Ectodermal cell (in vitro differentiated cells): ENCODE results near the gene SHKBP1.
"Not testable (repeated sequence)": the region's sequence is repeated elsewhere in the genome, so short reads cannot be mapped to it uniquely, and the experiment has no call there.

Experiments used
- H3K27ac ChIP-seq: 2 replicates; pipeline ENCODE4 v1.7.0; 2013; ENCODE audit warnings: mild to moderate bottlenecking, low read depth, low read length; ENCODE audit not compliant: insufficient read depth, poor library complexity, severe bottlenecking
- H3K27me3 ChIP-seq: 2 replicates; pipeline ENCODE4 v1.7.0; 2013; ENCODE audit warnings: mild to moderate bottlenecking, low read length; ENCODE audit not compliant: insufficient read depth, control insufficient read depth, poor library complexity, severe bottlenecking
- H3K36me3 ChIP-seq: one replicate; pipeline ENCODE4 v1.7.0; 2013; ENCODE audit warnings: low read length; ENCODE audit not compliant: control insufficient read depth, insufficient read depth
- H3K4me1 ChIP-seq: one replicate; pipeline ENCODE4 v1.7.0; 2013; ENCODE audit warnings: low read length; ENCODE audit not compliant: control insufficient read depth, insufficient read depth
- H3K4me3 ChIP-seq: 2 replicates; pipeline ENCODE4 v1.7.0; 2013; ENCODE audit warnings: low read depth, low read length, control low read depth; ENCODE audit not compliant: insufficient read depth
- H3K9me3 ChIP-seq: 2 replicates; pipeline ENCODE4 v1.7.0; 2013; ENCODE audit warnings: mild to moderate bottlenecking, low read length, moderate library complexity; ENCODE audit not compliant: control insufficient read depth
- WGBS, 2 experiments: methylation state at CpG; one replicate each; pipeline ENCODE4 v1.1.7; 2013; ENCODE audit warnings: missing lambda C conversion rate in 2 of 2; 5-methylcytosine and 5-hydroxymethylcytosine counted together

The SHKBP1 gene

GRCh38 chr19:40584007-40584406 lies 7.3 kb downstream of the SHKBP1 start:
- no peak overlapping the region for H3K27ac ChIP-seq
- H3K4me3 ChIP-seq: no peak overlapping the region
- peaks cover 4% of the 10 kb centered on the region for H3K36me3 ChIP-seq
- 80 to 85% methylated on average over 5 of the region's 5 CpGs for WGBS, 2 experiments
- H3K9me3 ChIP-seq: no peaks in the 10 kb centered on the region
- H3K4me1 ChIP-seq: no peaks in the 10 kb centered on the region
- no peaks in the 10 kb centered on the region for H3K27me3 ChIP-seq

- 93 to 95% methylated on average over 11 of the region's 11 CpGs for WGBS, 2 experiments
- Histone ChIP-seq H3K9me3 (no peaks in the 10 kb centered on the region), H3K4me3 (no peak overlapping the region), H3K27me3 (no peaks in the 10 kb centered on the region), H3K4me1 (peaks cover 9% of the 10 kb centered on the region), H3K36me3 (peaks cover 4% of the 10 kb centered on the region), H3K27ac (no peak overlapping the region)
Measured at GRCh38 chr19:40585241-40585981, 8.7 kb downstream of the SHKBP1 start.

DNA sequence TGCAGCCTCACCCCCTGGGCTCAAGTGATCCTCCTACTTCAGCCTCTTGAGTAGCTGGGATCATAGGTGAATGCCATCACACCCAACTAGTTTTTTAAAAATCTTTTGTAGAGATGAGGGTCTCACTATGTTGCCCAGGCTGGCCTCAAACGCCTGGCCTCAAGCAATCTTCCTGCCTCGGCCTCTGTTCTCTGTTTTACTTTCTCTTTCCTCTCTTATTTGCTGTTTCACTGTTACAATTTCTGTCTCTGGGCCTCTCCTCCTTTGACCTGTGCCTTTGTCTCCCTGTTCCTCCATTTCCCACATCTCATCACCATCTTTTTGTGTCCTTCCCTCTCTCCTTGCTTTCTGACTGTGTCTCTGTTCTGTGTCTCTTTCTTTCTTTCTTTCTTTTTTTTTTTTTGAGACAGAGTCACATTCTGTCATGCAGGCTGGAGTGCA lies 9.3 kb downstream of the SHKBP1 start:
- H3K9me3 ChIP-seq: no peaks in the 10 kb centered on the region
- H3K36me3 ChIP-seq: peaks cover 4% of the 10 kb centered on the region
- H3K4me3 ChIP-seq: no peak overlapping the region
- no peak overlapping the region for H3K27ac ChIP-seq
- WGBS, 2 experiments: 86 to 91% methylated on average over 2 of the region's 2 CpGs
- H3K27me3 ChIP-seq: no peaks in the 10 kb centered on the region
- H3K4me1 ChIP-seq: peaks cover 15% of the 10 kb centered on the region

- WGBS, 2 experiments: 96 to 97% methylated on average over 14 of the region's 14 CpGs
- Histone ChIP-seq H3K4me3 (no peak overlapping the region), H3K9me3 (no peaks in the 10 kb centered on the region), H3K27me3 (no peaks in the 10 kb centered on the region), H3K27ac (no peak overlapping the region), H3K36me3 (peaks cover 4% of the 10 kb centered on the region), H3K4me1 (peaks cover 20% of the 10 kb centered on the region)
Measured at GRCh38 chr19:40586611-40587010, 9.9 kb downstream of the SHKBP1 start.

DNA sequence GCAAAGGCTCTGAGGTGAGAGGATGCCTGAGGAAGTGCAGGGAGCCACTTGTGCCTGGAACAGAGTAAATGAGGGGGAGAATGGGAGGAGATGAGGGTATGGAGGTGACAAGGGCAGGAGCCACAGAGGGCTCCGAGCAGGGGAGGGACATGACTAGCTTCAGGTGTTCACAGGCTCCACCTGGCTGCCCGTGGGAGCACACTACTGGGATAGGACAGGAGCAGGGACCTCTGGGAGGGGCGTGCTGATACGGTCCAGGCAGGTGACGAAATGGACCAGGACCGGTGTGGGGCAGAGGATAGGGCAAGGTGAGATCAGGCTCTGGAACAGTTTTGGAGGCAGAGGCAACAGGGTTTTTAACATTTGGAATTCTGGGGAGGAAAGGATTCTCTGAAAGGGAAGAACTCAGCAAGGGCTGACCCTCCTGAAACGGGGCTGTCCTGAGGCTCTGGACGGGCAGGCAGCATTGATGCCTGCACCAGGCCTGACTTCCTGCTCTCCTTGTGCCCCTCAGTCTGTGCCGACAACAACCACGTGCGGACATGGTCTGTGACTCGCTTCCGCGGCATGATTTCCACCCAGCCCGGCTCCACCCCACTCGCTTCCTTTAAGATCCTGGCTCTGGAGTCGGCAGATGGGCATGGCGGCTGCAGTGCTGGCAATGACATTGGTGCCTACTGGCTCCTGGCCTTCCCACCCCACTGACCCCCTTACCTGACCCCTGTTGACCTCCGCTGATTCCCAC lies 11.6 kb downstream of the SHKBP1 start:
- peaks cover 20% of the 10 kb centered on the region for H3K4me1 ChIP-seq
- 94% methylated on average over 19 of the region's 19 CpGs for WGBS, 2 experiments
- H3K27me3 ChIP-seq: no peaks in the 10 kb centered on the region
- H3K36me3 ChIP-seq: no peaks in the 10 kb centered on the region
- H3K4me3 ChIP-seq: no peak overlapping the region
- H3K27ac ChIP-seq: no peak overlapping the region
- no peaks in the 10 kb centered on the region for H3K9me3 ChIP-seq

DNA sequence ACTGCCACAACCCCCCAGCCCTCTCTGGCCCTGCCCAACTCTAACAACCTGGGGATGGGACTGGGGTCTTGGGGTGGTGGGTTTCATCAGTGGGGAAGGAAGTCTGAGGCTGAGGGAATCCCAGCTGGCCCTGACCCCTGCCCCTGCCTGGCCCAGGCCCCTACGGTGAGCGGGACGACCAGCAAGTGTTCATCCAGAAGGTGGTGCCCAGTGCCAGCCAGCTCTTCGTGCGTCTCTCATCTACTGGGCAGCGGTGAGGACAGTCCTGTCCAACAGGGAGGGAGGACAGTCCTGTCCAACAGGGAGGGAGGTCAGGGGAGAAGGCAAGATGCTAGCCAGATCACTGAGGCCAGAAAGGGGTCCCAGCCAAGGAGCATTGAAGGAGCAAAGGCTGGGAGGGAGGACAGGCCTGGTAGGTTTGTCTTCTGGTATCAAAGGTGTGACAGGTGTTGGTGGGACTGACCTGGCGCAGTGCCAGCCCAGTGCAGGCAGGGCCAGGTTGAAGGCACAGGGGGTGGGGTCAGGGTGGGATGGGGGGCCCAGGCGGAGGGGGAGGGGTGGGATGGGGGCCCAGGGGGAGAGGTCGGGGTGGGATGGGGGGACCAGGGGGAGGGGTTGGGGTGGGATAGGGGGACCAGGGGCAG lies 12.4 kb downstream of the SHKBP1 start:
- H3K27me3 ChIP-seq: no peaks in the 10 kb centered on the region
- H3K36me3 ChIP-seq: no peaks in the 10 kb centered on the region
- H3K4me3 ChIP-seq: no peak overlapping the region
- 97 to 98% methylated on average over 7 to 8 of the region's 9 CpGs for WGBS, 2 experiments
- peaks cover 20% of the 10 kb centered on the region for H3K4me1 ChIP-seq
- H3K9me3 ChIP-seq: no peaks in the 10 kb centered on the region
- no peak overlapping the region for H3K27ac ChIP-seq

- H3K4me3 ChIP-seq: no peak overlapping the region
Measured at GRCh38 chr19:40589591-40590429, 13.1 kb downstream of the SHKBP1 start.

GRCh38 chr19:40590464-40591265 lies 14.0 kb downstream of the SHKBP1 start:
- H3K36me3 ChIP-seq: no peaks in the 10 kb centered on the region
- H3K27me3 ChIP-seq: no peaks in the 10 kb centered on the region
- H3K4me1 ChIP-seq: peaks cover 29% of the 10 kb centered on the region
- no peaks in the 10 kb centered on the region for H3K9me3 ChIP-seq
- no peak overlapping the region for H3K27ac ChIP-seq
- no peak overlapping the region for H3K4me3 ChIP-seq
- 77 to 84% methylated on average over 22 of the region's 22 CpGs for WGBS, 2 experiments

More at GRCh38 chr19:40589591-40590429, 13.1 kb downstream of the SHKBP1 start:
- Histone ChIP-seq H3K9me3 (no peaks in the 10 kb centered on the region), H3K36me3 (no peaks in the 10 kb centered on the region), H3K27ac (no peak overlapping the region), H3K4me1 (peaks cover 25% of the 10 kb centered on the region), H3K27me3 (no peaks in the 10 kb centered on the region)
- 92 to 93% methylated on average over 26 of the region's 26 CpGs for WGBS, 2 experiments

DNA sequence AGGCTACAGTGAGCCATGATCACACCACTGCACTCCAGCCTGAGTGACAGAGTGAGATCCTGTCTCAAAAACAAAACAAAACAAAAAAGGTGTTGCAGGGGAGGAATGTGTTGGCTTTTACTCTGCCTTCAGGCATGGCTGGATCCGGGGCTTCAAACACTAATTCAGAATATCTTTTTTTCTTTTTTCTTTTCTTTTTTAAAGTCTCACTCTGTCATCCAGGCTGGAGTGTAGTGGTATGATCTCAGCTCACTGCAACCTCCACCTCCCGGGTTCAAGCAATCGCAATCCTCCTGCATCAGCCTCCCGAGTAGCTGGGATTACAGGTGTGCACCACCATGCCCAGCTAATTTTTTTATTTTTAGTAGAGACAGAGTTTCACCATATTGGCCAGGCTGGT lies 15.1 kb downstream of the SHKBP1 start:
- not testable (repeated sequence) for H3K27ac ChIP-seq, H3K4me3 ChIP-seq, H3K36me3 ChIP-seq, H3K9me3 ChIP-seq, H3K27me3 ChIP-seq
- peaks cover 29% of the 10 kb centered on the region for H3K4me1 ChIP-seq
- 96% methylated on average over 4 of the region's 4 CpGs for WGBS, 2 experiments
